ENCODE data around the gene PGLYRP2.

The PGLYRP2 gene

DNA sequence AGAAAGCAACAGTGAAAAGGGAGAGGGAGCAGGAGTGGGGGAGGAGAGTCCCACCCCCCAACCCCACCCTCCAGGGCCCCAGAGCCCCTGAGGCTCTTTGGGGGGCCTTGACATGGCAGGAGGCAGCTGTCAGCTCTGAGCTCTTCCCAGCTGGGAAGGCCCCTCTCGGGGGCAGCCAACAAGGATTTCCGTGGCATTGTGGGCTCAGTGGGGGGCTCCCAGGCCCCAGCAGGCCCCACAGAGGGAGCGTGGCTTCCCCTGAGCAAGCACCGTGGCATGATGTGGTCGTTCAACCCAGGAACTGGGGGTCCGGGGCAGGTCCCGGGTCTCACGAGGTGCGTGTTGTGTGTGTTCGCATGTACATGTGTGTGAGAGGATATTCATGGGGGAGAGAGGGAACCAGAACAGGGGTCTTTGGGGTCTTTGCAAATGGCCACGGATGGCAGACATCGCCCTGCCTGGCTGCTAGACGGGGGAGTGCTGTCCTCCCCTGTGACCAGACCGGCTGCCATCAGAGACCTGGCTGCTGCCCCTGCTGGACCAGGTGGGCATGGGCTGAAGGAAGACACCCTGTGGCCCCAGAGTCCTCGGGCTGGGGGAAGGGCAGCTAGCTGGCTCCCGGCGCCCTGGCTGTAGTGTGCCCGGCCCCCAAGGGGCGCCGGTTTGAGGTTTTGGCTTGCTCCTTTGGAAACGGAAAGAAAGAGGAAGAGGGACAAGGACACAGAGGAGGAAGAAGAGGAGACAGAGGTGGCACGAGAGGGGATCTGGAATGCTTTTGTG lies 56.8 kb downstream of the PGLYRP2 start:
- H3K9me3 Mint-ChIP-seq = peaks cover 23% of the 10 kb centered on the region
- H3K4me3 Mint-ChIP-seq = no peak overlapping the region
- H3K36me3 Mint-ChIP-seq (ENCODE audit: low read depth) = peaks cover 52% of the 10 kb centered on the region
- TF ChIP-seq, protein P1, sequence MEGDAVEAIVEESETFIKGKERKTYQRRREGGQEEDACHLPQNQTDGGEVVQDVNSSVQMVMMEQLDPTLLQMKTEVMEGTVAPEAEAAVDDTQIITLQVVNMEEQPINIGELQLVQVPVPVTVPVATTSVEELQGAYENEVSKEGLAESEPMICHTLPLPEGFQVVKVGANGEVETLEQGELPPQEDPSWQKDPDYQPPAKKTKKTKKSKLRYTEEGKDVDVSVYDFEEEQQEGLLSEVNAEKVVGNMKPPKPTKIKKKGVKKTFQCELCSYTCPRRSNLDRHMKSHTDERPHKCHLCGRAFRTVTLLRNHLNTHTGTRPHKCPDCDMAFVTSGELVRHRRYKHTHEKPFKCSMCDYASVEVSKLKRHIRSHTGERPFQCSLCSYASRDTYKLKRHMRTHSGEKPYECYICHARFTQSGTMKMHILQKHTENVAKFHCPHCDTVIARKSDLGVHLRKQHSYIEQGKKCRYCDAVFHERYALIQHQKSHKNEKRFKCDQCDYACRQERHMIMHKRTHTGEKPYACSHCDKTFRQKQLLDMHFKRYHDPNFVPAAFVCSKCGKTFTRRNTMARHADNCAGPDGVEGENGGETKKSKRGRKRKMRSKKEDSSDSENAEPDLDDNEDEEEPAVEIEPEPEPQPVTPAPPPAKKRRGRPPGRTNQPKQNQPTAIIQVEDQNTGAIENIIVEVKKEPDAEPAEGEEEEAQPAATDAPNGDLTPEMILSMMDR (IDR thresholded peaks at IDR 0.05) = no peak
- no peak for DNase-seq
- peaks cover 20% of the 10 kb centered on the region for H3K4me1 Mint-ChIP-seq
- peaks cover 5% of the 10 kb centered on the region for H3K27me3 Mint-ChIP-seq (ENCODE audit: low read depth, poor library complexity)
- no peak overlapping the region for H3K27ac Mint-ChIP-seq

DNA sequence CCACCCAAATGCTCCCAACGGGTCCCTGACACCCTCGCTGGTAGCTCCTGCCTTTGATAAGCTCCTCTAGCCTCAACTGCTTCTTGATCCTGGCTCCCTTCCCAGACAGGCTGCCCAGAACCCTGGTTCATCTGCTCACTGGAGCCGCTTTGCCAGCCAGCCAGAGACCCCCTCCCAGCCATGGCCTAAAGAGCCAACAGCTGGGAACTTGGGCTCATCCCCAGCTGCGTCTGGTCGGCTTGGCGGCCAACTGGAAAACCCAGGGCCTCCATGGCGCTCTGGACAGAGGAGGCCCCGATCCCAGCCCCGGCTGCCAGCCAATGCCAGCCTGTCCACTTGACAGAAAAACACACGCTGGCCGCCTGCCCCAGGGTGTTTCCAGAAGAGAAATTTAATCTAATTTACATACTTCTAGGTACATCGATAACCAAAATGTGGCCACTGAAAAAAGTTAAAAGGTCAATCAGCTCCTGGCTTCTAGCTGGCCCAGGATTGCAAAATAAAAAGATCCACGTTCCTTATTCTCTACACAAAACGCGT lies 57.5 kb downstream of the PGLYRP2 start:
- Mint-ChIP-seq H3K4me1 (peaks cover 26% of the 10 kb centered on the region), H3K27me3 (ENCODE audit: low read depth, poor library complexity) (peaks cover 5% of the 10 kb centered on the region), H3K4me3 (no peak overlapping the region), H3K27ac (peak overlapping the region; percentile 59), H3K9me3 (peaks cover 23% of the 10 kb centered on the region), H3K36me3 (ENCODE audit: low read depth) (peaks cover 52% of the 10 kb centered on the region)
- TF ChIP-seq, protein P1 (IDR thresholded peaks at IDR 0.05) = no peak
- no peak for DNase-seq

DNA sequence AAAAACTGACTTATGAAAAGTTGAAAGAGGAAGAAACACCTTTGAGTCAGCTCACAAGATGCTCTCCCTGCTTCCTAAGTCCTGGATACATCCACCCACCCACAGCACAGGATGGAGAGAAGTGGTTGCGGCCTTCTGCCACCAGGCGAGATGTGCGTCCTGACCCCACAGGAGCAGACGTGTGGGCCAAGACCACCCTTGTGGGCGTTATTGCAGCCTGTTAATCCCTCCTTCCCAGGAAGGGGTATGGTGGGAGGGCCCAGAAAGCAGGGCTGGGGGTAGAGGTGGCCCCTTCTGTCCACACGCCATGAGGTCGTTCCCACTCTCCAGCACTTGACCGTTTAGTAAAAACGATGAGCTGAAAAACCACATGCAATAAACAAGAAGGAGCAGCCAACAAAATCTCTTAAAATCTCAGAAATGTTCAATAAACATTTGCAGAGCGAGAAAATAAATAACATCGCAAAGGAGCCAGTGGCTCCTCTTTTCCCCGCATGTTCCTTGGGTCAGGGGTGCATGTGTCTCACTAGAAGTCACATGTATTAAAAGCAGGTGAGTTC lies 58.1 kb downstream of the PGLYRP2 start:
- TF ChIP-seq, protein P1 (IDR thresholded peaks at IDR 0.05) = no peak
- peaks cover 52% of the 10 kb centered on the region for H3K36me3 Mint-ChIP-seq (ENCODE audit: low read depth)
- peaks cover 5% of the 10 kb centered on the region for H3K27me3 Mint-ChIP-seq (ENCODE audit: low read depth, poor library complexity)
- no peak for DNase-seq
- H3K4me1 Mint-ChIP-seq = peaks cover 32% of the 10 kb centered on the region
- no peak overlapping the region for H3K4me3 Mint-ChIP-seq
- H3K27ac Mint-ChIP-seq = peak overlapping the region; percentile 59
- peaks cover 19% of the 10 kb centered on the region for H3K9me3 Mint-ChIP-seq

DNA sequence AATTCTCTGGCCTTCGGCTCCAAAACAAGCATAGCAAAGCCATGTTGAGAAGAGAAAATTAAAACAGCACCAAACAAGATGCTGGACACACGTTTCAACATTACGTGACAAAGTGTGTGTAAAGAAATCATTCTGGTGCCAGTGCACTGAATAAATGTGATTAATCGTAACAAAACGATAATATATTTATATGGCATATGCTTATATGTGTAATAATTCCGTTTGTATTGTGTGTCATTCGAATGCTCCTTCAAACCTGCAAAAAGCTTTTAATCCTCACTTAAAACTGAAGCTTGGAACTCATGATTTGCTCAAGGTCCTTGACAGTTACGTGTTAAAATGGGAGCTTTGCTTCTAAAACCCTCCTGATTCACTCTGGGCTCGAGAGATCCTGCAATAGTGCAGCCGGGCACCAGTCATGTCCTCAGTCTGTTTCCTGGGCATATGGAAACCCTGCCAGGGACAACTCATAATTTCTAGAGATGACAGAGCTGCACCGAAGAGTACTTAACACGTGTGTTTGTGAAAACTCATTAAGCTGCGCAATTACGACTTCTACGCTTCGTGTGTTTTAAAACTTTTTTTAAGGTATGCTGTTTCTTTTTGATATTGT lies 59.8 kb downstream of the PGLYRP2 start:
- peaks cover 14% of the 10 kb centered on the region for H3K9me3 Mint-ChIP-seq
- peaks cover 41% of the 10 kb centered on the region for H3K4me1 Mint-ChIP-seq
- H3K4me3 Mint-ChIP-seq = peak overlapping the region; percentile 69
- H3K27ac Mint-ChIP-seq = no peak overlapping the region
- peaks cover 5% of the 10 kb centered on the region for H3K27me3 Mint-ChIP-seq (ENCODE audit: low read depth, poor library complexity)
- TF ChIP-seq, protein P1 (IDR thresholded peaks at IDR 0.05) = no peak
- H3K36me3 Mint-ChIP-seq (ENCODE audit: low read depth) = peaks cover 56% of the 10 kb centered on the region
- DNase-seq = no peak
